Colonic mucosa (tissue), 4 donors: Measurements from ENCODE around the gene MFF. TPM values are rescaled to one million over a fixed set of nuclear protein-coding genes. Genes with fewer than 3 reads are reported as not detected.
A peak's percentile ranks its signal among the peaks of the same experiment; 100 is the strongest.

Experiments used
- DNase-seq: peaks from one replicate; pipeline ENCODE4 v3.0.0-alpha.2; 2020
- H3K27ac ChIP-seq: fragments of 200-600 bp; one replicate; pipeline ENCODE4 v1.8.0; 2021
- H3K27me3 ChIP-seq: fragments of 200-600 bp; one replicate; pipeline ENCODE4 v1.8.0; 2021
- H3K36me3 ChIP-seq: fragments of 200-600 bp; one replicate; pipeline ENCODE4 v1.8.0; 2021
- H3K4me1 ChIP-seq: fragments of 200-600 bp; one replicate; pipeline ENCODE4 v1.8.0; 2021; ENCODE audit warnings: mild to moderate bottlenecking
- H3K4me3 ChIP-seq: fragments of 200-600 bp; one replicate; pipeline ENCODE4 v1.8.0; 2021
- H3K9ac ChIP-seq, 2 donors: one replicate each; pipeline ENCODE4 v1.7.0; 2013; ENCODE audit warnings: control low read depth in 2 of 2, low read depth in 2 of 2, low read length in 2 of 2
- H3K9me3 ChIP-seq: fragments of 200-600 bp; one replicate; pipeline ENCODE4 v1.8.0; 2021
- intact Hi-C: fragments of 100-400 bp; cut with DNase I; formaldehyde crosslinking; loops from one replicate; pipeline ENCODE4 v1.14.1; 2022
- total RNA-seq, 2 donors: library from RNA; stranded (reverse); fragmentation: NEBNext Ultra II Directional in 1 of 2; extraction: Animal tissue kit (Norgen Biotek cat#: 25700) in 1 of 2; gene quantifications; one replicate each; pipeline ENCODE4 v1.2.1, GENCODE V29; 2021
- TF ChIP-seq, protein P1 (sequence below): fragments of 200-600 bp; IDR thresholded peaks from one replicate; pipeline ENCODE4 v1.8.0; 2022; ENCODE audit warnings: antibody characterized with exemption, mild to moderate bottlenecking
- donor health status: healthy.
- donor health status: DM: no; HTN: no; CAD: no.
- donor health status: DM: no; HTN: no; CAD: no.

Gene MFF
- total RNA-seq, 2 donors from 2014 or later = 72.2 to 79.1 TPM

DNA sequence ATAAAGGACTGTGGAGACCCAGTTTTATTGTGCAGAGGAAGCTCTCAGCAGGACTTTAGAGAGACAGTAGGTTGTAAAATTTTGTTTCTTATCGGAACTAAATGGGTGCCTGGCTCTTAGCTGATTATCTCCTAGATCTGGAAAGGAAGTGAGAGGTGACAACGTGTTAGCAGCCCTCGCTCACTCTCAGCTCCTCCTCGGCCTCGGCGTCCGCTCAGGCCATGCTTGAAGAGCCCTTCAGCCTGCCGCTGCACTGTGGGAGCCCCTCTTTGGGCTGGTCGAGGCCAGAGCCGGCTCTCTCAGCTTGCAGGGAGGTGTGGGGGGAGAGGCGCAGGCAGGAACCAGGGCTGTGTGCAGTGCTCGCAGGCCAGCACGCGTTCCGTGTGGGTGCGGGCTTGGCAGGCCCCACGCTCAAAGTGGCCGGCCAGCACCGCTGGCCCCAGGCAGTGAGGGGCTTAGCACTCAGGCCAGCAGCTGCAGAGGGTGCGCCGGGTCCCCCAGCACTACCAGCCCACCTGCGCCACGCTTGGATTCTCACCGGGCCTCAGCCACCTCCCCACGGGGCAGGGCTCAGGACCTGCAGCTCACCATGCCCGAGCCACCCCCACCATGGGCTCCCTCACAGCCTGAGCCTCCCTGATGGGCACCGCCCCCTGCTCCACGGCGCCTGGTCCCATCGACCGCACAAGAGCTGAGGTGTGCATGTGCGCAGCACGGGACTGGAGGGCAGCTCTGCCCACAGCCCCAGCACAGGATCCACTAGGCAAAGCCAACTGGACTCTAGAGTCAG is 4.6 kb upstream of the MFF start:
- TF ChIP-seq, protein P1, sequence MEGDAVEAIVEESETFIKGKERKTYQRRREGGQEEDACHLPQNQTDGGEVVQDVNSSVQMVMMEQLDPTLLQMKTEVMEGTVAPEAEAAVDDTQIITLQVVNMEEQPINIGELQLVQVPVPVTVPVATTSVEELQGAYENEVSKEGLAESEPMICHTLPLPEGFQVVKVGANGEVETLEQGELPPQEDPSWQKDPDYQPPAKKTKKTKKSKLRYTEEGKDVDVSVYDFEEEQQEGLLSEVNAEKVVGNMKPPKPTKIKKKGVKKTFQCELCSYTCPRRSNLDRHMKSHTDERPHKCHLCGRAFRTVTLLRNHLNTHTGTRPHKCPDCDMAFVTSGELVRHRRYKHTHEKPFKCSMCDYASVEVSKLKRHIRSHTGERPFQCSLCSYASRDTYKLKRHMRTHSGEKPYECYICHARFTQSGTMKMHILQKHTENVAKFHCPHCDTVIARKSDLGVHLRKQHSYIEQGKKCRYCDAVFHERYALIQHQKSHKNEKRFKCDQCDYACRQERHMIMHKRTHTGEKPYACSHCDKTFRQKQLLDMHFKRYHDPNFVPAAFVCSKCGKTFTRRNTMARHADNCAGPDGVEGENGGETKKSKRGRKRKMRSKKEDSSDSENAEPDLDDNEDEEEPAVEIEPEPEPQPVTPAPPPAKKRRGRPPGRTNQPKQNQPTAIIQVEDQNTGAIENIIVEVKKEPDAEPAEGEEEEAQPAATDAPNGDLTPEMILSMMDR = no peak
- no peaks in the 10 kb centered on the region for H3K4me1 ChIP-seq
- H3K27ac ChIP-seq = no peak overlapping the region
- DNase-seq = no peak
- no peaks in the 10 kb centered on the region for H3K27me3 ChIP-seq
- intact Hi-C loops = no loop called here
- no peaks in the 10 kb centered on the region for H3K9me3 ChIP-seq
- no peaks in the 10 kb centered on the region for H3K36me3 ChIP-seq
- H3K4me3 ChIP-seq = no peak overlapping the region
- no peak overlapping the region for H3K9ac ChIP-seq

DNA sequence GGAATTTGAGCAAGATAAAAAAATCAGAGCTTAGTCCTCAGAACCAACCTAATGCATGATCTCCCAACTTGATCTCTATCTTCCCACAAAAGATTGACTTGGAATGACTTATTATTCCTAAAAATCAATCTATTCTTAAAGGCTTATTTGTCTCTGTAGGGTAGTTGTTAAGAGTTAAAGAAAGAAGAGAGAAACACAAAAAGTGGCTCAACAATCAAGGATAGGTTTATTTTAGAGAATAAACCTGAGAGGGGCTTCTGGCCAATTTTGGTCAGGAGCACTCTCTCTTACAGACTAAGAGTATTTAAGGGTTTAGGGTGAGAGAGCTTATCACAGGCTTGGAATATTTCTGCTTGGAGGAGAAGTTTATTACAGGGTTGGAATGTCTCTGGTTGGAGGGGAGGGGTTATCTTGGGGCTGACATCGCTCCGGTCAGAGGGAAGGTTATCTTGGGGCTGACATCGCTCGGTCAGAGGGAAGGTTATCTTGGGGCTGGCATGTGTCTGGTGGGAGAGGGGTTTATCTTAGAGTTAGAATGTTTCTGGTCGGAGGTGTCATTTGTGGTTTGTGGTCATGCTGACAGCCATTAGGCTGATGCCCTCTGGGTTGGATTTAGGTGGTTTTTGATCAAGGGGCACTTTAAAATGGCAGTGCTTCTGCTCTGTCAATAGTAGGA is 2.4 kb upstream of the MFF start:
- H3K4me1 ChIP-seq = peaks cover 6% of the 10 kb centered on the region
- H3K27ac ChIP-seq = no peak overlapping the region
- no peaks in the 10 kb centered on the region for H3K9me3 ChIP-seq
- TF ChIP-seq, protein P1 = no peak
- no peak for DNase-seq
- no peaks in the 10 kb centered on the region for H3K27me3 ChIP-seq
- H3K4me3 ChIP-seq = no peak overlapping the region
- no peak overlapping the region for H3K9ac ChIP-seq
- intact Hi-C loops = no loop called here
- H3K36me3 ChIP-seq = no peaks in the 10 kb centered on the region

DNA sequence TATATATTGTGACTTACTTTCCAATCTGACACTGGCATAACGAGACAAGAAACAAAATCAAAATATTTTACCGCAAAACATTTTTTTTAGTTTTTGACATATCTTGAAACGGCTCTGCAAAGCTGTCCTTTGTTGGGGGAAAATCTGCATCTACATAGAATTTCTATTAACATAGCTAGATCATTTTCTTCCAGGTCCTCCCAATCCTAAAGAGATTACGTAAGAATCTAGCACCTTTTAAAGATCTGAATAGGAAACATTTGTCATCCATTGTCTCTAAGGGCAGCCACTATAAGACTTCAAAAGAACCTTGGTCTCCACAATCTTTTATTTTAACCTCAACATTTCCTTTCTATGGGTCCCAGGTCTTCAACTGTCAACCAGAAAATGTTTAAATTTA is 1.2 kb upstream of the MFF start:
- Histone ChIP-seq H3K9me3 (no peaks in the 10 kb centered on the region), H3K9ac (no peak overlapping the region), H3K27me3 (no peaks in the 10 kb centered on the region), H3K36me3 (no peaks in the 10 kb centered on the region), H3K4me1 (peaks cover 6% of the 10 kb centered on the region), H3K27ac (no peak overlapping the region), H3K4me3 (no peak overlapping the region)
- DNase-seq = no peak
- intact Hi-C loops = no loop called here
- TF ChIP-seq, protein P1 = no peak

DNA sequence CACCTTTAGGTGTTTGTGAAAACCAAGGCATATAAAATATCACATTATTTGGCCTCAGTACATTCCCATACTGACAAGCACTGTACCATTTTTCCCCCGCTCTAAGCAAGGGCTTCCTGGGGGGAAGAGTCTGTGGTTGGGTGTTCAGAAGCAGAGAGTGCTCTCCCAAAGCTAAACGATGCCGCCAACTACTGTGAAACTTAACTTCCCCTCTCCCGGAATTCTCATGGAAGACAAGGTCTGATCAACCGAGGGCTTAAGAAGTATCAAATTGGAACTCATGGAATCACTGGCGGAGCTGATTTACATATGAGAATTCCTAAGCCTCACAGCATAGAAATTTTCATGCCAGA is 433 bp upstream of the MFF start:
- H3K36me3 ChIP-seq = no peaks in the 10 kb centered on the region
- H3K27me3 ChIP-seq = no peaks in the 10 kb centered on the region
- peak overlapping the region; percentile 94 for H3K4me3 ChIP-seq
- H3K4me1 ChIP-seq = peaks cover 6% of the 10 kb centered on the region
- TF ChIP-seq, protein P1 = no peak
- DNase-seq = peak; percentile 31
- no peaks in the 10 kb centered on the region for H3K9me3 ChIP-seq
- H3K27ac ChIP-seq = peak overlapping the region; percentile 85
- intact Hi-C loops = no loop called here
- peak overlapping the region in 1 of 2 donors; percentile 92 for H3K9ac ChIP-seq

DNA sequence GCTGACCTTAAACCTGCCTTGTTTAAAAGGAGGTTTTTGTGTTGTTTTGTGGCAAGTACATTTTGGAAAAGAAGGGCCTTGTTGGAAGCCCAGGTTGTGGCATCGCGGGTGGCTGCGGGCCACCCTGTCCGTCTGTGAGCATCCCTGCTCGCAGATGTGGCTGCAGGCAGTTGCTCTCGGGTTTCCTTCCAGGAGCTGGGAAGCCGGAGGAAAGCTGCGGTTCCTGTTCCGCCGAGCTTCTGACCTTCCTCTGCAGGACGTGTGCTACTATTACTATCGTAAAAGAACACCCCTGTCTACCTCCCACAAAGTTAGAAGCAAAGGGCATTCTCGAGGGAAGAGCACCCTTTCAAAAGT is 766 bp downstream of the MFF start:
- peak overlapping the region; percentile 92 to 94 for H3K9ac ChIP-seq
- intact Hi-C loops = no loop called here
- H3K27me3 ChIP-seq = no peaks in the 10 kb centered on the region
- TF ChIP-seq, protein P1 = no peak
- peaks cover 6% of the 10 kb centered on the region for H3K4me1 ChIP-seq
- H3K9me3 ChIP-seq = no peaks in the 10 kb centered on the region
- no peaks in the 10 kb centered on the region for H3K36me3 ChIP-seq
- H3K4me3 ChIP-seq = peak overlapping the region; percentile 94
- peak; percentile 70 for DNase-seq
- peak overlapping the region; percentile 85 for H3K27ac ChIP-seq
